Measurements from ENCODE around the gene SLFN13. TPM values are rescaled to one million over a fixed set of nuclear protein-coding genes. Genes with fewer than 3 reads are reported as not detected.

The SLFN13 gene
- polyA plus RNA-seq, 1 of the 3 experiments (the other 2 are of a cell fraction): under 0.01 TPM

DNA sequence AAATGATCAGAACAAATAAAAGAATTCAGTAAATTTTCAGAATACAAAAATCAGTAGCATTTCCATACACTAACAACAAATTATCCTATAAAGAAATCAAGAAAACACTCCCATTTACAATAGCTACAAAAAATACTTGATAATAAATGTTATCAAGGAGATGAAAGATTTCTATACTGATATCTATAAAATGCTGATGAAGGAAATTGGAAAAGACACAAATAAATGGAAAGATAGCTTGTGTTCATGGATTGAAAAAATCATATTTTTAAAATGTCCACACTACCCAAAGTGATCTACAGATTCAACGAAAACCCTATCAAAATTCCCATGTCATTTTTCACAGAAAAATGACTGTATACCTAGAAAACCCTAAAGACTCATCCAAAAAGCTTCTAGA lies 34.3 kb downstream of the SLFN13 start:
- Histone ChIP-seq H3K27me3 (ENCODE audit: insufficient read depth) (no peaks in the 10 kb centered on the region), H4K20me1 (ENCODE audit: insufficient read depth) (no peaks in the 10 kb centered on the region), H3K79me2 (ENCODE audit: insufficient read depth) (peaks cover 26% of the 10 kb centered on the region), H3K4me1 (ENCODE audit: control insufficient read depth in 1 of 2, insufficient read depth in 2 of 2, low read depth in 1 of 2, low read length in 1 of 2) (no peaks in the 10 kb centered on the region), H3K4me2 (no peak overlapping the region), H3K9ac (no peak overlapping the region), H3K36me3 (replicated peaks in 1 of 2; ENCODE audit: control insufficient read depth in 1 of 2, insufficient read depth in 2 of 2, low read length in 1 of 2) (peaks cover 23 to 65% of the 10 kb centered on the region in 2 experiments), H3K27ac (ENCODE audit: low read depth in 2 of 2, low read length in 1 of 2) (no peak overlapping the region), H3K4me3 (ENCODE audit: low read depth in 2 of 2, low read length in 1 of 2) (no peak overlapping the region), H3F3A (replicated peaks; ENCODE audit: insufficient read depth) (no peaks in the 10 kb centered on the region), H2AFZ (ENCODE audit: low read depth) (no peak overlapping the region), H3K9me2 (no peaks in the 10 kb centered on the region), H3K9me3 (no peaks in the 10 kb centered on the region)
- ChIA-PET CTCF (no interaction called here), POLR2A (no interaction called here)
- 22% methylated on average over 1 of the region's 1 CpG for WGBS (ENCODE audit: low lambda C conversion rate)
- DNase-seq: no peak
- TF ChIP-seq EP300 (IDR thresholded peaks at IDR 0.05; ENCODE audit: borderline replicate concordance in 1 of 2, low read depth in 1 of 2, low read length in 1 of 2) (no peak), ELF1 (IDR thresholded peaks at IDR 0.05) (no peak)
- TF ChIP-seq, protein P1, sequence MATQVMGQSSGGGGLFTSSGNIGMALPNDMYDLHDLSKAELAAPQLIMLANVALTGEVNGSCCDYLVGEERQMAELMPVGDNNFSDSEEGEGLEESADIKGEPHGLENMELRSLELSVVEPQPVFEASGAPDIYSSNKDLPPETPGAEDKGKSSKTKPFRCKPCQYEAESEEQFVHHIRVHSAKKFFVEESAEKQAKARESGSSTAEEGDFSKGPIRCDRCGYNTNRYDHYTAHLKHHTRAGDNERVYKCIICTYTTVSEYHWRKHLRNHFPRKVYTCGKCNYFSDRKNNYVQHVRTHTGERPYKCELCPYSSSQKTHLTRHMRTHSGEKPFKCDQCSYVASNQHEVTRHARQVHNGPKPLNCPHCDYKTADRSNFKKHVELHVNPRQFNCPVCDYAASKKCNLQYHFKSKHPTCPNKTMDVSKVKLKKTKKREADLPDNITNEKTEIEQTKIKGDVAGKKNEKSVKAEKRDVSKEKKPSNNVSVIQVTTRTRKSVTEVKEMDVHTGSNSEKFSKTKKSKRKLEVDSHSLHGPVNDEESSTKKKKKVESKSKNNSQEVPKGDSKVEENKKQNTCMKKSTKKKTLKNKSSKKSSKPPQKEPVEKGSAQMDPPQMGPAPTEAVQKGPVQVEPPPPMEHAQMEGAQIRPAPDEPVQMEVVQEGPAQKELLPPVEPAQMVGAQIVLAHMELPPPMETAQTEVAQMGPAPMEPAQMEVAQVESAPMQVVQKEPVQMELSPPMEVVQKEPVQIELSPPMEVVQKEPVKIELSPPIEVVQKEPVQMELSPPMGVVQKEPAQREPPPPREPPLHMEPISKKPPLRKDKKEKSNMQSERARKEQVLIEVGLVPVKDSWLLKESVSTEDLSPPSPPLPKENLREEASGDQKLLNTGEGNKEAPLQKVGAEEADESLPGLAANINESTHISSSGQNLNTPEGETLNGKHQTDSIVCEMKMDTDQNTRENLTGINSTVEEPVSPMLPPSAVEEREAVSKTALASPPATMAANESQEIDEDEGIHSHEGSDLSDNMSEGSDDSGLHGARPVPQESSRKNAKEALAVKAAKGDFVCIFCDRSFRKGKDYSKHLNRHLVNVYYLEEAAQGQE (IDR thresholded peaks at IDR 0.05; ENCODE audit: low read depth, low read length): no peak
- TF ChIP-seq, protein P2, sequence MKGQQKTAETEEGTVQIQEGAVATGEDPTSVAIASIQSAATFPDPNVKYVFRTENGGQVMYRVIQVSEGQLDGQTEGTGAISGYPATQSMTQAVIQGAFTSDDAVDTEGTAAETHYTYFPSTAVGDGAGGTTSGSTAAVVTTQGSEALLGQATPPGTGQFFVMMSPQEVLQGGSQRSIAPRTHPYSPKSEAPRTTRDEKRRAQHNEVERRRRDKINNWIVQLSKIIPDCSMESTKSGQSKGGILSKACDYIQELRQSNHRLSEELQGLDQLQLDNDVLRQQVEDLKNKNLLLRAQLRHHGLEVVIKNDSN (IDR thresholded peaks at IDR 0.05; ENCODE audit: borderline replicate concordance, low read depth): no peak

DNA sequence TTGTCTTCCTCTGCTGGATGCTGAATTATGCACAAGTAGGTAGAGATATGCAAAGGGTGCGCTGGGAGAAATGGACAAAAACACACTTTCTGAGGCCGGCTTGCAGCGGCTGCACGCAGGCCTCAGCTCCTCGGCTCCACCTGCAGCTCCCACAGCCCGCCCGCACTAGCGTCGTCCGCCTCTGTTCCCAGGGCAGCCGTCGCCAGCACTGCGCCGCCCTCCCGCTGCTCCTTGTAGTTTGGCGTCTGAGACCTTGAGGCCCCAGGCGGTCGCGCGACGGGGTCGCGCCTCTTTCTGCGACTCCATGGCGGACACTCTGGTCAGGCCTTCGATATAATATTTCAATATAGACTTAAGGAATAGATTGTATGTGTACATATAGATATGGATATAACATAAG lies 41.0 kb downstream of the SLFN13 start:
- WGBS (ENCODE audit: low lambda C conversion rate): 77% methylated on average over 26 of the region's 26 CpGs
- Histone ChIP-seq H2AFZ (ENCODE audit: low read depth) (no peak overlapping the region), H3K36me3 (replicated peaks in 1 of 2; ENCODE audit: control insufficient read depth in 1 of 2, insufficient read depth in 2 of 2, low read length in 1 of 2) (peaks cover 28 to 41% of the 10 kb centered on the region in 2 experiments), H3K9me3 (no peaks in the 10 kb centered on the region), H3K9ac (no peak overlapping the region), H3K4me2 (no peak overlapping the region), H3K4me3 (ENCODE audit: low read depth in 2 of 2, low read length in 1 of 2) (no peak overlapping the region), H4K20me1 (ENCODE audit: insufficient read depth) (no peaks in the 10 kb centered on the region), H3F3A (replicated peaks; ENCODE audit: insufficient read depth) (no peaks in the 10 kb centered on the region), H3K27me3 (ENCODE audit: insufficient read depth) (no peaks in the 10 kb centered on the region), H3K9me2 (no peaks in the 10 kb centered on the region), H3K4me1 (ENCODE audit: control insufficient read depth in 1 of 2, insufficient read depth in 2 of 2, low read depth in 1 of 2, low read length in 1 of 2) (no peaks in the 10 kb centered on the region), H3K79me2 (ENCODE audit: insufficient read depth) (no peaks in the 10 kb centered on the region), H3K27ac (ENCODE audit: low read depth in 2 of 2, low read length in 1 of 2) (no peak overlapping the region)
- ChIA-PET CTCF (no interaction called here), POLR2A (no interaction called here)
- DNase-seq: no peak
- TF ChIP-seq TEAD4 (IDR thresholded peaks at IDR 0.05; ENCODE audit: borderline replicate concordance, insufficient read depth) (no peak), RXRA (IDR thresholded peaks at IDR 0.05; ENCODE audit: borderline replicate concordance, low read depth) (no peak), RFX5 (IDR thresholded peaks at IDR 0.05; ENCODE audit: low read length) (no peak), USF2 (IDR thresholded peaks at IDR 0.05; ENCODE audit: borderline replicate concordance, low read depth, low read length) (no peak), RCOR1 (IDR thresholded peaks at IDR 0.05; ENCODE audit: low read length) (no peak), EZH2phosphoT487 (IDR thresholded peaks at IDR 0.05; ENCODE audit: borderline replicate concordance, low read depth) (no peak), JUND (IDR thresholded peaks at IDR 0.05) (no peak)

Data from SK-N-SH (cell line).